HepG2 (cell line): Measurements from ENCODE around the gene KCTD5. TPM values are rescaled to one million over a fixed set of nuclear protein-coding genes. Genes with fewer than 3 reads are reported as not detected.

ENCODE experiments used
- CENPX ChIP-seq: sonication (generic); formaldehyde crosslinking; IDR thresholded peaks from 2 replicates; pipeline ENCODE4 v1.9.0; 2021; ENCODE audit warnings: mild to moderate bottlenecking, missing genetic modification reagents, moderate library complexity
- CHD4 ChIP-seq: fragments of 200-600 bp; sonication (generic); IDR thresholded peaks from 2 replicates; pipeline ENCODE4 v1.7.0; 2017; ENCODE audit warnings: mild to moderate bottlenecking, low read length, borderline replicate concordance
- CSRNP1 ChIP-seq: sonication (generic); formaldehyde crosslinking; IDR thresholded peaks from 2 replicates; pipeline ENCODE4 v1.8.1; 2023; ENCODE audit warnings: mild to moderate bottlenecking, missing genetic modification reagents
- DNMT3B ChIP-seq: conservative IDR thresholded peaks from 2 replicates; pipeline ENCODE4 v1.6.1; 2016; ENCODE audit warnings: missing biosample characterization, control low read depth
- FLYWCH1 ChIP-seq: sonication (generic); formaldehyde crosslinking; IDR thresholded peaks from 2 replicates; pipeline ENCODE4 v1.8.1; 2023; ENCODE audit warnings: mild to moderate bottlenecking, missing genetic modification reagents
- HIVEP1 ChIP-seq: sonication (generic); formaldehyde crosslinking; IDR thresholded peaks from 2 replicates; pipeline ENCODE4 v1.4.0; 2020; ENCODE audit warnings: mild to moderate bottlenecking, missing genetic modification reagents
- HNF1B ChIP-seq: sonication (generic); formaldehyde crosslinking; IDR thresholded peaks from 2 replicates; pipeline ENCODE4 v1.5.1; 2020; ENCODE audit warnings: mild to moderate bottlenecking, moderate library complexity, missing genetic modification reagents
- SRSF4 ChIP-seq: fragments of 200-400 bp; formaldehyde crosslinking; IDR thresholded peaks from one replicate; pipeline ENCODE4 v1.6.1; 2018; ENCODE audit warnings: mild to moderate bottlenecking, low read depth, low read length, moderate library complexity; ENCODE audit not compliant: poor library complexity, severe bottlenecking
- TBP ChIP-seq: sonication (generic); formaldehyde crosslinking; IDR thresholded peaks from 2 replicates; pipeline ENCODE4 v1.5.0; 2020; ENCODE audit warnings: missing genetic modification reagents
- U2AF1 ChIP-seq: fragments of 200-400 bp; formaldehyde crosslinking; optimal IDR thresholded peaks from 2 replicates; pipeline ENCODE3; 2017; ENCODE audit warnings: mild to moderate bottlenecking, low read depth, low read length
- ZNF337 ChIP-seq: sonication (generic); formaldehyde crosslinking; IDR thresholded peaks from 2 replicates; pipeline ENCODE4 v1.5.1; 2020; ENCODE audit warnings: missing genetic modification reagents, low read depth, mild to moderate bottlenecking, borderline replicate concordance
- ZNF383 ChIP-seq: sonication (generic); formaldehyde crosslinking; IDR thresholded peaks from 2 replicates; pipeline ENCODE4 v1.4.0; 2020; ENCODE audit warnings: missing genetic modification reagents, mild to moderate bottlenecking, borderline replicate concordance
- ZNF407 ChIP-seq: sonication (generic); formaldehyde crosslinking; IDR thresholded peaks from one replicate; pipeline ENCODE4 v1.5.1; 2020; ENCODE audit warnings: mild to moderate bottlenecking, missing genetic modification reagents; ENCODE audit errors: not compliant biosample characterization
- ZNF446 ChIP-seq: sonication (generic); formaldehyde crosslinking; IDR thresholded peaks from 2 replicates; pipeline ENCODE4 v1.5.0; 2020; ENCODE audit warnings: mild to moderate bottlenecking, missing genetic modification reagents
- ZNF556 ChIP-seq: sonication (generic); formaldehyde crosslinking; IDR thresholded peaks from 2 replicates; pipeline ENCODE4 v1.4.0; 2020; ENCODE audit warnings: mild to moderate bottlenecking, missing genetic modification reagents, borderline replicate concordance
- ZNF558 ChIP-seq: sonication (generic); formaldehyde crosslinking; IDR thresholded peaks from 2 replicates; pipeline ENCODE4 v1.9.0; 2022; ENCODE audit warnings: mild to moderate bottlenecking, missing genetic modification reagents, borderline replicate concordance
- ZNF614 ChIP-seq: IDR thresholded peaks from 2 replicates; pipeline ENCODE4 v1.6.1; 2018; ENCODE audit warnings: missing biosample characterization, missing genetic modification reagents, inconsistent platforms, borderline replicate concordance
- ZNF773 ChIP-seq: sonication (generic); formaldehyde crosslinking; IDR thresholded peaks from 2 replicates; pipeline ENCODE4 v1.4.0; 2020; ENCODE audit warnings: missing genetic modification reagents, borderline replicate concordance
- ZNF777 ChIP-seq: sonication (generic); formaldehyde crosslinking; IDR thresholded peaks from 2 replicates; pipeline ENCODE4 v1.4.0; 2020; ENCODE audit warnings: missing genetic modification reagents
- ZSCAN22 ChIP-seq: sonication (generic); formaldehyde crosslinking; IDR thresholded peaks from 2 replicates; pipeline ENCODE4 v1.4.0; 2020; ENCODE audit warnings: mild to moderate bottlenecking, missing genetic modification reagents
- polyA plus RNA-seq, 8 experiments: library from polyadenylated mRNA; depleted of rRNA in 3 of 8; stranded (reverse) in 7 of 8; unstranded in 1 of 8; fragments of >200 nt; fragmentation: Illumina TruSeq in 4 of 8; extraction: Trizol in 4 of 8; gene quantifications; 2 replicates each; pipeline versions ENCODE4 v1.2.1 to v1.2.3, GENCODE V29; 2011 to 2016; ENCODE audit warnings: low read depth in 4 of 8, missing spikeins in 1 of 8, mixed read lengths in 1 of 8; ENCODE audit not compliant: insufficient read depth in 1 of 8
- total RNA-seq, 5 experiments: library from RNA; depleted of rRNA; stranded (reverse); fragments of >200 nt; fragmentation: Illumina TruSeq; extraction: Trizol; gene quantifications; 2 replicates each; pipeline ENCODE4 v1.2.3, GENCODE V29; 2016; ENCODE audit warnings: low read depth in 1 of 5

KCTD5 gene
- total and polyA plus RNA-seq, 2 of the 13 experiments (the other 11 are each of a cell fraction or from before 2014, with no cell fraction given), result 25.4 to 29.8 TPM

GRCh38 chr16:2751577-2752034, 69.3 kb downstream of the KCTD5 start (continued):
- TF ChIP-seq SRSF4, result no peak
- TF ChIP-seq HIVEP1 (CRISPR knock-in tag), result no peak
- TF ChIP-seq CSRNP1 (CRISPR knock-in tag), result no peak
- TF ChIP-seq ZNF773, result no peak
- TF ChIP-seq TBP (CRISPR knock-in tag), result no peak
- TF ChIP-seq ZNF383 (CRISPR knock-in tag), result no peak
- no peak; the same call in 1 of the 2 replicates for TF ChIP-seq ZNF777
- no peak for TF ChIP-seq ZNF556 (CRISPR knock-in tag)
- no peak for TF ChIP-seq ZSCAN22 (CRISPR knock-in tag)
- no peak for TF ChIP-seq ZNF614 (CRISPR knock-in tag)
- no peak for TF ChIP-seq ZNF407 (CRISPR knock-in tag)
- no peak for TF ChIP-seq DNMT3B (CRISPR knock-in tag)
- peak; percentile 63; the same call in 1 of the 2 replicates for TF ChIP-seq FLYWCH1
- no peak for TF ChIP-seq U2AF1
- TF ChIP-seq ZNF337 (CRISPR knock-in tag), result no peak
- TF ChIP-seq HNF1B (CRISPR knock-in tag), result no peak
- TF ChIP-seq CHD4, result no peak
- TF ChIP-seq ZNF558 (CRISPR knock-in tag), result no peak
- TF ChIP-seq ZNF446 (CRISPR knock-in tag), result no peak
- no peak for TF ChIP-seq CENPX (CRISPR knock-in tag)
